Lower lobe of right lung (tissue), 2 donors: ENCODE measurements around the gene SLC35A3. TPM values are rescaled to one million over a fixed set of nuclear protein-coding genes. Genes with fewer than 3 reads are reported as not detected.

ENCODE experiments used
- ATAC-seq, 2 donors: fragments of 200-7000 bp; cut with Tn5 transposase; one replicate each; pipeline ENCODE4 v1.9.1; 2020 to 2022; ENCODE audit warnings: mild to moderate bottlenecking in 2 of 2, moderate library complexity in 2 of 2
- DNase-seq: peaks from one replicate; pipeline ENCODE4 v3.0.0-alpha.2; 2020
- H3K27ac ChIP-seq: fragments of 200-600 bp; one replicate; pipeline ENCODE4 v1.8.0; 2022
- H3K27me3 ChIP-seq: fragments of 200-600 bp; one replicate; pipeline ENCODE4 v1.8.0; 2022; ENCODE audit warnings: low read depth
- H3K36me3 ChIP-seq: fragments of 200-600 bp; one replicate; pipeline ENCODE4 v1.8.0; 2022; ENCODE audit warnings: mild to moderate bottlenecking
- H3K4me1 ChIP-seq: fragments of 200-600 bp; one replicate; pipeline ENCODE4 v1.8.0; 2022
- H3K4me3 ChIP-seq: fragments of 200-600 bp; one replicate; pipeline ENCODE4 v1.8.0; 2022; ENCODE audit warnings: mild to moderate bottlenecking
- H3K9me3 ChIP-seq: fragments of 200-600 bp; one replicate; pipeline ENCODE4 v1.8.0; 2022
- CTCF ChIP-seq: fragments of 200-600 bp; IDR thresholded peaks from one replicate; pipeline ENCODE4 v1.8.0; 2022; ENCODE audit warnings: antibody characterized with exemption, mild to moderate bottlenecking
- intact Hi-C: fragments of 100-400 bp; cut with DNase I; formaldehyde crosslinking; loops from one replicate; pipeline ENCODE4 v1.11.0; 2022
- total RNA-seq: library from RNA; stranded (reverse); fragmentation: NEBNext Ultra II Directional; extraction: Animal tissue kit (Norgen Biotek cat#: 25700); gene quantifications from one replicate; pipeline ENCODE4 v1.2.1, GENCODE V29; 2021
- donor health status: DM: no; HTN: yes; CAD: no; lungs with severe emphysema.

Gene SLC35A3
- total RNA-seq, 1 donor from 2014 or later, result 30.6 TPM

GRCh38 chr1:100023482-100023881 is 53.7 kb downstream of the SLC35A3 start:
- Histone ChIP-seq H3K27ac (no peak overlapping the region), H3K4me3 (no peak overlapping the region), H3K36me3 (no peaks in the 10 kb centered on the region), H3K4me1 (no peaks in the 10 kb centered on the region), H3K27me3 (no peaks in the 10 kb centered on the region), H3K9me3 (no peaks in the 10 kb centered on the region)
- ATAC-seq, result no peak
- DNase-seq, result no peak
- intact Hi-C loops, result no loop called here
- no peak for TF ChIP-seq CTCF

GRCh38 chr1:100027212-100027611 is 57.4 kb downstream of the SLC35A3 start:
- intact Hi-C loops, result no loop called here
- no peak overlapping the region for H3K27ac ChIP-seq
- no peak for DNase-seq
- H3K36me3 ChIP-seq, result no peaks in the 10 kb centered on the region
- H3K9me3 ChIP-seq, result no peaks in the 10 kb centered on the region
- TF ChIP-seq CTCF, result no peak
- no peak overlapping the region for H3K4me3 ChIP-seq
- H3K4me1 ChIP-seq, result no peaks in the 10 kb centered on the region
- ATAC-seq, result no peak
- no peaks in the 10 kb centered on the region for H3K27me3 ChIP-seq

- DNase-seq, result no peak
- H3K27ac ChIP-seq, result no peak overlapping the region
- TF ChIP-seq CTCF, result no peak
- H3K4me1 ChIP-seq, result no peaks in the 10 kb centered on the region
- peak in 1 of 2 donors; percentile 42 for ATAC-seq
- H3K4me3 ChIP-seq, result no peak overlapping the region
- H3K36me3 ChIP-seq, result no peaks in the 10 kb centered on the region
- intact Hi-C loops, result no loop called here
- no peaks in the 10 kb centered on the region for H3K27me3 ChIP-seq
- H3K9me3 ChIP-seq, result no peaks in the 10 kb centered on the region
Observed at GRCh38 chr1:100028765-100029164, 59.0 kb downstream of the SLC35A3 start.

DNA sequence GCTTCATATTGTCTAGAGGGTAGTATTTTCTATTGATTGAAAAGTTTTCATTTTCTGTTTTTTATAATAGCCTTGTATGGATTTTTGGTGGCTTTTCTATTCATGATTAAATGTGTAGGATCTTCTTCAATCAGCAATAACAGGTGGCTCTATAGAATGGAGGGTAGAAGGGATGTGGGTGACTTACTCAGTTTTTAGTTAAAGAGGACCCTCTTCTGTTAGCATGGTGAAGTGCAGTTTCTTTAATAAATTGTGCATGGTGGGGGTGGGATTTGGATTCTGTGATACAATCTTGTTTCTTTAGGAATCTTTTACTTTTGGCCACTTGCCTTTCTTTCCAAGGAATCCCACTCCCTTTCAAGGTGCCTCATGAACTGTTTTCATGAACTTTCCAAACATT is 64.7 kb downstream of the SLC35A3 start:
- TF ChIP-seq CTCF, result peak; percentile 11
- ATAC-seq, result no peak
- H3K4me3 ChIP-seq, result no peak overlapping the region
- no peak overlapping the region for H3K27ac ChIP-seq
- H3K4me1 ChIP-seq, result peaks cover 19% of the 10 kb centered on the region
- no peaks in the 10 kb centered on the region for H3K27me3 ChIP-seq
- no peaks in the 10 kb centered on the region for H3K36me3 ChIP-seq
- intact Hi-C loops, result no loop called here
- H3K9me3 ChIP-seq, result no peaks in the 10 kb centered on the region
- no peak for DNase-seq

GRCh38 chr1:100035214-100035613 is 65.4 kb downstream of the SLC35A3 start:
- Histone ChIP-seq H3K9me3 (no peaks in the 10 kb centered on the region), H3K4me3 (no peak overlapping the region), H3K27me3 (no peaks in the 10 kb centered on the region), H3K27ac (no peak overlapping the region), H3K4me1 (peaks cover 26% of the 10 kb centered on the region), H3K36me3 (no peaks in the 10 kb centered on the region)
- intact Hi-C loops, result no loop called here
- TF ChIP-seq CTCF, result no peak
- DNase-seq (no peak), ATAC-seq (no peak)
